Loucy (cell line): ENCODE measurements around the gene RIMS1.

Experiments
- H2AFZ ChIP-seq: fragments of 200-600 bp; sonication (generic); 2 replicates; pipeline ENCODE4 v1.6.0; 2016; ENCODE audit warnings: antibody characterized with exemption, mild to moderate bottlenecking, low read length, moderate library complexity
- H3F3A ChIP-seq: fragments of 200-600 bp; 2 replicates; pipeline ENCODE4 v1.6.0; 2016; ENCODE audit warnings: antibody characterized with exemption, low read depth, mild to moderate bottlenecking
- H3K27me3 ChIP-seq: fragments of 200-600 bp; sonication (generic); 2 replicates; pipeline ENCODE4 v1.6.1; 2014; ENCODE audit warnings: low read length, mild to moderate bottlenecking; ENCODE audit not compliant: insufficient read depth, poor library complexity, severe bottlenecking
- H3K36me3 ChIP-seq: fragments of 200-600 bp; sonication (generic); 2 replicates; pipeline ENCODE4 v1.6.1; 2016; ENCODE audit warnings: low read length; ENCODE audit not compliant: insufficient read depth
- H3K4me1 ChIP-seq: fragments of 200-600 bp; sonication (generic); 2 replicates; pipeline ENCODE4 v1.5.1; 2014; ENCODE audit warnings: low read length, mild to moderate bottlenecking; ENCODE audit not compliant: insufficient read depth, poor library complexity, severe bottlenecking
- H3K4me2 ChIP-seq: fragments of 200-600 bp; sonication (generic); 2 replicates; pipeline ENCODE4 v1.6.0; 2014; ENCODE audit warnings: antibody characterized with exemption, low read length, low read depth, mild to moderate bottlenecking; ENCODE audit not compliant: poor library complexity, severe bottlenecking
- H3K4me3 ChIP-seq: fragments of 200-600 bp; sonication (generic); 2 replicates; pipeline ENCODE4 v1.5.1; 2014; ENCODE audit warnings: low read length, mild to moderate bottlenecking, mixed read lengths; ENCODE audit not compliant: poor library complexity, severe bottlenecking
- H3K79me2 ChIP-seq: fragments of 200-600 bp; sonication (generic); 2 replicates; pipeline ENCODE4 v1.6.1; 2014; ENCODE audit warnings: low read length; ENCODE audit not compliant: insufficient read depth
- H3K9ac ChIP-seq: fragments of 200-600 bp; sonication (generic); 2 replicates; pipeline ENCODE4 v1.6.0; 2014; ENCODE audit warnings: mild to moderate bottlenecking, low read depth, low read length, moderate library complexity; ENCODE audit not compliant: poor library complexity, severe bottlenecking
- H3K9me2 ChIP-seq: fragments of 200-600 bp; sonication (generic); replicated peaks from 2 replicates; pipeline ENCODE4 v1.6.1; 2016; ENCODE audit warnings: low read depth, low read length, mixed read lengths
- H3K9me3 ChIP-seq: fragments of 200-600 bp; sonication (generic); 2 replicates; pipeline ENCODE4 v1.6.1; 2014; ENCODE audit warnings: mild to moderate bottlenecking, antibody characterized with exemption, low read length, low read depth; ENCODE audit not compliant: insufficient read depth
- H4K20me1 ChIP-seq: fragments of 200-600 bp; sonication (generic); 2 replicates; pipeline ENCODE4 v1.6.0; 2014; ENCODE audit warnings: antibody characterized with exemption, low read length, mild to moderate bottlenecking; ENCODE audit not compliant: insufficient read depth, poor library complexity, severe bottlenecking
- EZH2phosphoT487 ChIP-seq: fragments of 200-600 bp; IDR thresholded peaks from 2 replicates; pipeline ENCODE4 v1.6.1; 2018; ENCODE audit warnings: antibody characterized with exemption, mild to moderate bottlenecking, moderate library complexity, borderline replicate concordance
- TF ChIP-seq, protein P1 (sequence below): fragments of 200-600 bp; sonication (generic); conservative IDR thresholded peaks from 2 replicates; pipeline ENCODE4 v1.5.1; 2014; ENCODE audit warnings: mild to moderate bottlenecking, antibody characterized with exemption, low read length

RIMS1 gene

DNA sequence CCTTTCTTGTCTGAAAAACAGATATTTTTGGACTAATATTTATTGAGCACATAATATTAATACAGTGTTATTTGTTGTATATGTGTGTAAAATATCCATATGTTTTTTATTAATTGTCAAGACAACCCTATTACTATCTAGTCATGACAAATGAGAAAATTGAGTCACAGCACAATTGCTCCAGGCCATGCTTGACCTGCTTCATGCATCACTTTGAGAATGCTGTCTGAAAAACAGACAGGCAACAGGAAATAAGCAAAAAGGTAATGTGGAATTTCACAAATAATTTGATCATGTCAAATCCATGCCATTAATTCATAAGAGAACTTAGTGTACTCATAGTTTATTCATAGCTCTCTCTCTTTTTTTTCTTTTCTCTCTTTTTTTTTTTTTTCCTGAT lies 246.5 kb downstream of the RIMS1 start:
- H3K9me3 ChIP-seq, result no peaks in the 10 kb centered on the region
- H3K79me2 ChIP-seq, result no peaks in the 10 kb centered on the region
- no peak for TF ChIP-seq EZH2phosphoT487
- TF ChIP-seq, protein P1, sequence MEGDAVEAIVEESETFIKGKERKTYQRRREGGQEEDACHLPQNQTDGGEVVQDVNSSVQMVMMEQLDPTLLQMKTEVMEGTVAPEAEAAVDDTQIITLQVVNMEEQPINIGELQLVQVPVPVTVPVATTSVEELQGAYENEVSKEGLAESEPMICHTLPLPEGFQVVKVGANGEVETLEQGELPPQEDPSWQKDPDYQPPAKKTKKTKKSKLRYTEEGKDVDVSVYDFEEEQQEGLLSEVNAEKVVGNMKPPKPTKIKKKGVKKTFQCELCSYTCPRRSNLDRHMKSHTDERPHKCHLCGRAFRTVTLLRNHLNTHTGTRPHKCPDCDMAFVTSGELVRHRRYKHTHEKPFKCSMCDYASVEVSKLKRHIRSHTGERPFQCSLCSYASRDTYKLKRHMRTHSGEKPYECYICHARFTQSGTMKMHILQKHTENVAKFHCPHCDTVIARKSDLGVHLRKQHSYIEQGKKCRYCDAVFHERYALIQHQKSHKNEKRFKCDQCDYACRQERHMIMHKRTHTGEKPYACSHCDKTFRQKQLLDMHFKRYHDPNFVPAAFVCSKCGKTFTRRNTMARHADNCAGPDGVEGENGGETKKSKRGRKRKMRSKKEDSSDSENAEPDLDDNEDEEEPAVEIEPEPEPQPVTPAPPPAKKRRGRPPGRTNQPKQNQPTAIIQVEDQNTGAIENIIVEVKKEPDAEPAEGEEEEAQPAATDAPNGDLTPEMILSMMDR, result no peak
- no peaks in the 10 kb centered on the region for H3K36me3 ChIP-seq
- H2AFZ ChIP-seq, result no peak overlapping the region
- no peak overlapping the region for H3K4me3 ChIP-seq
- no peaks in the 10 kb centered on the region for H3K27me3 ChIP-seq
- no peaks in the 10 kb centered on the region for H4K20me1 ChIP-seq
- H3K9me2 ChIP-seq, result no peaks in the 10 kb centered on the region
- H3K9ac ChIP-seq, result no peak overlapping the region
- H3K4me2 ChIP-seq, result no peak overlapping the region
- H3K4me1 ChIP-seq, result no peaks in the 10 kb centered on the region
- no peaks in the 10 kb centered on the region for H3F3A ChIP-seq

DNA sequence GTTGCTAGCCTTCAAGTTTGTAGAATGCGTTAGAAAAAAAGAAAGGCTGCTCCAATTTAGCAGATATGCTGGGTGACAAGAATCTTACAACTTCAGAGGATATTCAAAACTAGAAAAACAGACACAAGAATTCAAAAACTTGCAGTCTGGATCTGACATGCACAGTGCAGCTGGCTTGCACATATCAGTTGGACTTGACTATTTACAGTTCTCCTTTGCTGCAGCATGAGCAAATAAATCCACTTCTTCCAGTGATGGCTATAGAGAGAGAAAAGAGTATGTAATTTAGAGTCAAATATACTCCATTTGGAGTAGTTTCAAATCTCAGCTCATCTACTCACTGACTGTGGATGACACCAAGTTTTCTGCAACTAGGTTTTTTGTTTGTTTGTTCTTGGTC lies 247.0 kb downstream of the RIMS1 start:
- H3K9me3 ChIP-seq, result no peaks in the 10 kb centered on the region
- H3K27me3 ChIP-seq, result no peaks in the 10 kb centered on the region
- TF ChIP-seq, protein P1, result no peak
- TF ChIP-seq EZH2phosphoT487, result no peak
- no peak overlapping the region for H3K4me3 ChIP-seq
- no peak overlapping the region for H3K4me2 ChIP-seq
- no peaks in the 10 kb centered on the region for H3K36me3 ChIP-seq
- no peaks in the 10 kb centered on the region for H3K9me2 ChIP-seq
- no peak overlapping the region for H3K9ac ChIP-seq
- no peaks in the 10 kb centered on the region for H3F3A ChIP-seq
- H4K20me1 ChIP-seq, result no peaks in the 10 kb centered on the region
- no peak overlapping the region for H2AFZ ChIP-seq
- no peaks in the 10 kb centered on the region for H3K79me2 ChIP-seq
- H3K4me1 ChIP-seq, result no peaks in the 10 kb centered on the region

DNA sequence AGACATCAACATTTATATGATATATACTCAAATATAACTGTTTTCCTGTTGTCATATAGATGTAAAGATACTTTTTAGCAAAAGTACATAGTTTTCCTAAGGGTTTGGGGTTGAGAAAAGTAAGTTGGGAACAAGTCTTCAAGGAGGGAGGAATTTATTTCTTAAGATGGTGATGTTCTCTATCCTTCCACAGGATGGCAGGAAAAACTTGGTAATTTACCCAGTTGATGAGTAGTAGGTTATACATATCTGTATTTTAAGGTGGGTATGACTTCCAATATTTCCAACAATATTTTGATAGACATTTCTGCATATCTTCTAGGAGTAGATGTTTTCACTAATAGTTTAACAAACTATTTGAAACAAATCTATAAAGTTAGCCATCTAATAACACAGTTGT lies 254.4 kb downstream of the RIMS1 start:
- Histone ChIP-seq H3K4me2 (no peak overlapping the region), H3K27me3 (no peaks in the 10 kb centered on the region), H3K4me1 (no peaks in the 10 kb centered on the region), H3K9me2 (no peaks in the 10 kb centered on the region), H3K9ac (no peak overlapping the region), H4K20me1 (no peaks in the 10 kb centered on the region), H3F3A (no peaks in the 10 kb centered on the region), H3K4me3 (no peak overlapping the region), H3K9me3 (no peaks in the 10 kb centered on the region), H2AFZ (no peak overlapping the region), H3K79me2 (no peaks in the 10 kb centered on the region), H3K36me3 (no peaks in the 10 kb centered on the region)
- TF ChIP-seq EZH2phosphoT487, result no peak
- TF ChIP-seq, protein P1, result no peak
